SK-N-SH treated with all-trans-retinoic acid at 6 μM for 48 hours (cell line): ENCODE results near the gene TTC28.

Experiments
- ATAC-seq: fragments of 200-7000 bp; cut with Tn5 transposase; 3 replicates; pipeline ENCODE4 v1.9.1; 2020; ENCODE audit warnings: mild to moderate bottlenecking, moderate library complexity
- ARNTL ChIP-seq: fragments of 450-650 bp; formaldehyde crosslinking; IDR thresholded peaks from 2 replicates; pipeline ENCODE4 v1.5.0; 2020; ENCODE audit warnings: low read depth, mild to moderate bottlenecking, moderate library complexity, borderline replicate concordance
- BACH2 ChIP-seq: fragments of 250-450 bp; sonication (Bioruptor Pico); IDR thresholded peaks from 2 replicates; pipeline ENCODE4 v1.9.0; 2021; ENCODE audit warnings: mild to moderate bottlenecking, borderline replicate concordance
- CREB5 ChIP-seq: fragments of 250-450 bp; sonication (Bioruptor Pico); IDR thresholded peaks from 2 replicates; pipeline ENCODE4 v1.5.1; 2020; ENCODE audit warnings: low read depth, mild to moderate bottlenecking, moderate library complexity
- CSDC2 ChIP-seq: fragments of 250-450 bp; sonication (Bioruptor Pico); IDR thresholded peaks from 2 replicates; pipeline ENCODE4 v1.5.0; 2020; ENCODE audit warnings: mild to moderate bottlenecking, moderate library complexity
- CSRNP3 ChIP-seq: fragments of 250-450 bp; sonication (Bioruptor Pico); IDR thresholded peaks from 2 replicates; pipeline ENCODE4 v1.5.1; 2021; ENCODE audit warnings: mild to moderate bottlenecking, moderate library complexity
- ESRRG ChIP-seq: fragments of 250-450 bp; sonication (Bioruptor Pico); IDR thresholded peaks from 2 replicates; pipeline ENCODE4 v1.6.1; 2021; ENCODE audit warnings: mild to moderate bottlenecking
- GLIS3 ChIP-seq: fragments of 250-450 bp; sonication (Bioruptor Pico); IDR thresholded peaks from 2 replicates; pipeline ENCODE4 v1.5.0; 2020; ENCODE audit warnings: mild to moderate bottlenecking, moderate library complexity
- ISL1 ChIP-seq: fragments of 250-450 bp; sonication (Bioruptor Pico); IDR thresholded peaks from 2 replicates; pipeline ENCODE4 v2.1.2; 2022; ENCODE audit warnings: mild to moderate bottlenecking, moderate library complexity
- OSR1 ChIP-seq: fragments of 250-450 bp; sonication (Bioruptor Pico); IDR thresholded peaks from 2 replicates; pipeline ENCODE4 v1.8.0; 2022; ENCODE audit warnings: moderate library complexity, mild to moderate bottlenecking, inconsistent platforms
- PATZ1 ChIP-seq: fragments of 250-450 bp; sonication (Bioruptor Pico); IDR thresholded peaks from 2 replicates; pipeline ENCODE4 v1.8.0; 2020; ENCODE audit warnings: mild to moderate bottlenecking, moderate library complexity, borderline replicate concordance
- POU6F1 ChIP-seq: fragments of 250-450 bp; sonication (Bioruptor Pico); IDR thresholded peaks from 2 replicates; pipeline ENCODE4 v1.8.0; 2021; ENCODE audit warnings: low read depth, mild to moderate bottlenecking, moderate library complexity, borderline replicate concordance
- PPARA ChIP-seq: fragments of 250-450 bp; sonication (Bioruptor Pico); IDR thresholded peaks from 2 replicates; pipeline ENCODE4 v1.5.0; 2020; ENCODE audit warnings: mild to moderate bottlenecking, borderline replicate concordance
- RARB ChIP-seq: fragments of 250-450 bp; sonication (Bioruptor Pico); IDR thresholded peaks from 2 replicates; pipeline ENCODE4 v1.8.0; 2021; ENCODE audit warnings: mild to moderate bottlenecking, moderate library complexity
- SNAI2 ChIP-seq: fragments of 250-450 bp; sonication (Bioruptor Pico); IDR thresholded peaks from 2 replicates; pipeline ENCODE4 v1.5.0; 2020; ENCODE audit warnings: mild to moderate bottlenecking, moderate library complexity
- TCF4 ChIP-seq: fragments of 250-450 bp; sonication (Bioruptor Pico); IDR thresholded peaks from 2 replicates; pipeline ENCODE4 v1.8.0; 2021; ENCODE audit warnings: mild to moderate bottlenecking, moderate library complexity, borderline replicate concordance
- TOX ChIP-seq: fragments of 250-450 bp; sonication (Bioruptor Pico); IDR thresholded peaks from 2 replicates; pipeline ENCODE4 v1.8.0; 2021; ENCODE audit warnings: mild to moderate bottlenecking, moderate library complexity, borderline replicate concordance
- TSHZ2 ChIP-seq: fragments of 250-450 bp; sonication (Bioruptor Pico); IDR thresholded peaks from 2 replicates; pipeline ENCODE4 v1.5.0; 2020; ENCODE audit warnings: mild to moderate bottlenecking, moderate library complexity
- ZC3H10 ChIP-seq: fragments of 250-450 bp; sonication (Bioruptor Pico); IDR thresholded peaks from 2 replicates; pipeline ENCODE4 v1.5.1; 2021; ENCODE audit warnings: mild to moderate bottlenecking, moderate library complexity
- ZNF565 ChIP-seq: fragments of 450-650 bp; formaldehyde crosslinking; conservative IDR thresholded peaks from 2 replicates; pipeline ENCODE4 v1.5.0; 2020; ENCODE audit warnings: low read depth, mild to moderate bottlenecking, moderate library complexity
- ZNF70 ChIP-seq: fragments of 450-650 bp; formaldehyde crosslinking; IDR thresholded peaks from 2 replicates; pipeline ENCODE4 v1.5.0; 2020; ENCODE audit warnings: mild to moderate bottlenecking, moderate library complexity
- ZNF8 ChIP-seq: fragments of 450-650 bp; formaldehyde crosslinking; IDR thresholded peaks from 2 replicates; pipeline ENCODE4 v1.5.0; 2020; ENCODE audit warnings: mild to moderate bottlenecking, moderate library complexity

TTC28 gene

GRCh38 chr22:28051787-28052356, 627.8 kb downstream of the TTC28 start:
- no peak for TF ChIP-seq ZC3H10 (CRISPR knock-in tag)
- no peak for TF ChIP-seq POU6F1 (CRISPR knock-in tag)
- no peak for TF ChIP-seq OSR1 (CRISPR knock-in tag)
- no peak for TF ChIP-seq GLIS3
- no peak for TF ChIP-seq PATZ1 (CRISPR knock-in tag)
- TF ChIP-seq ARNTL (CRISPR knock-in tag), result no peak
- TF ChIP-seq CREB5 (CRISPR knock-in tag), result no peak
- TF ChIP-seq ZNF8, result no peak
- TF ChIP-seq TCF4 (CRISPR knock-in tag), result no peak
- peak; percentile 84 for ATAC-seq

GRCh38 chr22:28051091-28051786, 628.4 kb downstream of the TTC28 start:
- ATAC-seq, result no peak
- no peak for TF ChIP-seq CSRNP3 (CRISPR knock-in tag)
- no peak for TF ChIP-seq GLIS3
- no peak for TF ChIP-seq OSR1 (CRISPR knock-in tag)
- TF ChIP-seq PPARA (CRISPR knock-in tag), result no peak
- TF ChIP-seq ZNF70 (CRISPR knock-in tag), result no peak
- TF ChIP-seq ESRRG (CRISPR knock-in tag), result no peak
- no peak for TF ChIP-seq TOX (CRISPR knock-in tag)
- TF ChIP-seq ZC3H10 (CRISPR knock-in tag), result no peak
- TF ChIP-seq BACH2 (CRISPR knock-in tag), result no peak
- no peak for TF ChIP-seq ARNTL (CRISPR knock-in tag)
- no peak for TF ChIP-seq ISL1
- TF ChIP-seq TSHZ2, result no peak
- TF ChIP-seq ZNF565 (CRISPR knock-in tag), result no peak
- TF ChIP-seq SNAI2 (CRISPR knock-in tag), result no peak
- no peak for TF ChIP-seq TCF4 (CRISPR knock-in tag)
- TF ChIP-seq RARB (CRISPR knock-in tag), result no peak
- no peak for TF ChIP-seq CSDC2 (CRISPR knock-in tag)
- no peak for TF ChIP-seq POU6F1 (CRISPR knock-in tag)
- TF ChIP-seq PATZ1 (CRISPR knock-in tag), result no peak
